SK-N-SH treated with all-trans-retinoic acid at 6 μM for 48 hours (cell line): ENCODE results near the gene HDAC4.

Experiments
- ATAC-seq: fragments of 200-7000 bp; cut with Tn5 transposase; 3 replicates; pipeline ENCODE4 v1.9.1; 2020; ENCODE audit warnings: mild to moderate bottlenecking, moderate library complexity
- ARNTL ChIP-seq: fragments of 450-650 bp; formaldehyde crosslinking; IDR thresholded peaks from 2 replicates; pipeline ENCODE4 v1.5.0; 2020; ENCODE audit warnings: low read depth, mild to moderate bottlenecking, moderate library complexity, borderline replicate concordance
- CSDC2 ChIP-seq: fragments of 250-450 bp; sonication (Bioruptor Pico); IDR thresholded peaks from 2 replicates; pipeline ENCODE4 v1.5.0; 2020; ENCODE audit warnings: mild to moderate bottlenecking, moderate library complexity
- ESRRG ChIP-seq: fragments of 250-450 bp; sonication (Bioruptor Pico); IDR thresholded peaks from 2 replicates; pipeline ENCODE4 v1.6.1; 2021; ENCODE audit warnings: mild to moderate bottlenecking
- GLIS3 ChIP-seq: fragments of 250-450 bp; sonication (Bioruptor Pico); IDR thresholded peaks from 2 replicates; pipeline ENCODE4 v1.5.0; 2020; ENCODE audit warnings: mild to moderate bottlenecking, moderate library complexity
- ISL1 ChIP-seq: fragments of 250-450 bp; sonication (Bioruptor Pico); IDR thresholded peaks from 2 replicates; pipeline ENCODE4 v2.1.2; 2022; ENCODE audit warnings: mild to moderate bottlenecking, moderate library complexity
- OSR1 ChIP-seq: fragments of 250-450 bp; sonication (Bioruptor Pico); IDR thresholded peaks from 2 replicates; pipeline ENCODE4 v1.8.0; 2022; ENCODE audit warnings: moderate library complexity, mild to moderate bottlenecking, inconsistent platforms
- PPARA ChIP-seq: fragments of 250-450 bp; sonication (Bioruptor Pico); IDR thresholded peaks from 2 replicates; pipeline ENCODE4 v1.5.0; 2020; ENCODE audit warnings: mild to moderate bottlenecking, borderline replicate concordance
- RARB ChIP-seq: fragments of 250-450 bp; sonication (Bioruptor Pico); IDR thresholded peaks from 2 replicates; pipeline ENCODE4 v1.8.0; 2021; ENCODE audit warnings: mild to moderate bottlenecking, moderate library complexity
- SNAI2 ChIP-seq: fragments of 250-450 bp; sonication (Bioruptor Pico); IDR thresholded peaks from 2 replicates; pipeline ENCODE4 v1.5.0; 2020; ENCODE audit warnings: mild to moderate bottlenecking, moderate library complexity
- TCF4 ChIP-seq: fragments of 250-450 bp; sonication (Bioruptor Pico); IDR thresholded peaks from 2 replicates; pipeline ENCODE4 v1.8.0; 2021; ENCODE audit warnings: mild to moderate bottlenecking, moderate library complexity, borderline replicate concordance
- TOX ChIP-seq: fragments of 250-450 bp; sonication (Bioruptor Pico); IDR thresholded peaks from 2 replicates; pipeline ENCODE4 v1.8.0; 2021; ENCODE audit warnings: mild to moderate bottlenecking, moderate library complexity, borderline replicate concordance
- ZC3H10 ChIP-seq: fragments of 250-450 bp; sonication (Bioruptor Pico); IDR thresholded peaks from 2 replicates; pipeline ENCODE4 v1.5.1; 2021; ENCODE audit warnings: mild to moderate bottlenecking, moderate library complexity
- ZFP30 ChIP-seq: fragments of 450-650 bp; formaldehyde crosslinking; IDR thresholded peaks from 2 replicates; pipeline ENCODE4 v1.5.0; 2022; ENCODE audit warnings: mild to moderate bottlenecking, moderate library complexity
- ZNF565 ChIP-seq: fragments of 450-650 bp; formaldehyde crosslinking; conservative IDR thresholded peaks from 2 replicates; pipeline ENCODE4 v1.5.0; 2020; ENCODE audit warnings: low read depth, mild to moderate bottlenecking, moderate library complexity
- ZNF70 ChIP-seq: fragments of 450-650 bp; formaldehyde crosslinking; IDR thresholded peaks from 2 replicates; pipeline ENCODE4 v1.5.0; 2020; ENCODE audit warnings: mild to moderate bottlenecking, moderate library complexity
- ZNF8 ChIP-seq: fragments of 450-650 bp; formaldehyde crosslinking; IDR thresholded peaks from 2 replicates; pipeline ENCODE4 v1.5.0; 2020; ENCODE audit warnings: mild to moderate bottlenecking, moderate library complexity
- TF ChIP-seq, protein P1 (sequence below): fragments of 250-450 bp; sonication (Bioruptor Pico); IDR thresholded peaks from 2 replicates; pipeline ENCODE4 v1.5.1; 2021; ENCODE audit warnings: mild to moderate bottlenecking, moderate library complexity
- TF ChIP-seq, protein P2 (sequence below): fragments of 250-450 bp; sonication (Bioruptor Pico); IDR thresholded peaks from 2 replicates; pipeline ENCODE4 v1.8.0; 2021; ENCODE audit warnings: low read depth, mild to moderate bottlenecking, moderate library complexity, borderline replicate concordance
- TF ChIP-seq, protein P3 (sequence below): fragments of 250-450 bp; sonication (Bioruptor Pico); IDR thresholded peaks from 2 replicates; pipeline ENCODE4 v1.5.0; 2020; ENCODE audit warnings: mild to moderate bottlenecking, moderate library complexity

Gene HDAC4

DNA sequence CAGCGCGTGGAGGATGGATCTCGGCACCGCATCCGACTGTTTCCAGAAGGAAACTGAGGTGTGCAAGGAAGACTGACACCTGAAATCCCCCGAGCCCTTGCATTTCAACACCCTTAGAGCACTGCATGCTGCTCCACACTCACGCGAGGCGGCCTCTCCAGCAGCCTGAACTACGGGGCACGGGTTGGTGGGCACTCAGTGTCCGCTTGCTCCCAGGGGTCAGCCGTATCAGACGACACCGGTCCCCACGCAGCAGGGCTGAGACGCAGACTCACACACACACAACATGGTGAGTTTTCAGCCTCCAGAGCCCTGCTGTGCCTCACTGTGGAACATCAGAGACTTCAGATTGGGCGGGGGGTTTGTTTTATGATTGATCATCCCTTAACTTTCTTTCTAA is 283.0 kb downstream of the HDAC4 start:
- no peak for ATAC-seq

DNA sequence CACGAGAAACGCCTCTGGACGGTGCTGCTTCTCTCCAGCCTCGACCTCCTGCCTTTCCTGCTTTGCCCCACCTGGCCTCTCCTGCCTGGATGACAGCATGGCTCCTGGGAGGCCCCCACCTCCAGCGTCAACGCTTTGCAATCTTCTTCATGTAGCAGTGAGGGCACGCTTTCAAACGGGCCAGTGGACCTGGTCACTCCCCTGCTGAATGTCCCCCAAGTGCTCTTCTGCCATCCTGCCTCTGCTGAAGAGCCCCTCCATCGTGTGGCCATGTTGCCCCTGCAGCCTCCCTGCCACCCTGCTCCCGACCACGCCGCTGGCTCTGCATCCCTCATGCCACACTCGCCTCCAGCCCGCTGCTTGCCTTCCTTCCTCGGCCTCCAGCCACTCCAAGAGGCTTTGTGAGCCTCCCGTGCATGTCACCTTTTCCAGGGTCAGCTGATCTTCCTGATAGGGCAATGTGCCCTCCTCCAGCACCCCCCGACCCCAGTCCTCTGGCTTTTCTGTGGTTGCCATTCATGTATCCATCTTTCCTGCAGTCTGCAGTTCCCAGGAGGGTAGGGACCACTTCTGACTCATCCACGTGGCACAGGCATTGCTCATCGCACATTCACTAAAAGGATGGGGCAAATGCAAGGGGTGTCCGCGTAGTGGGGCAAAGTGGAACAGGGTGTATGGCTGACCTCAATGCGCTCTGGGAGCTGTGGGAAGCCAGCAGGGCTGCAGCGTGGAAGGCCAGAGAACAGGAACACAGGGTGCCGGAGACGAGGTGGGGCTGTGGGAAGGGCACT is 284.2 kb downstream of the HDAC4 start:
- TF ChIP-seq TOX (CRISPR knock-in tag) (no peak), CSDC2 (CRISPR knock-in tag) (no peak), PPARA (no peak), ARNTL (CRISPR knock-in tag) (no peak), ZNF8 (CRISPR knock-in tag) (no peak), ESRRG (CRISPR knock-in tag) (no peak), ZFP30 (CRISPR knock-in tag) (no peak), TCF4 (CRISPR knock-in tag) (no peak), ZNF565 (CRISPR knock-in tag) (no peak), ISL1 (CRISPR knock-in tag) (no peak), GLIS3 (CRISPR knock-in tag) (no peak), RARB (CRISPR knock-in tag) (no peak), OSR1 (CRISPR knock-in tag) (no peak), SNAI2 (no peak), ZC3H10 (CRISPR knock-in tag) (no peak)
- TF ChIP-seq, protein P1, sequence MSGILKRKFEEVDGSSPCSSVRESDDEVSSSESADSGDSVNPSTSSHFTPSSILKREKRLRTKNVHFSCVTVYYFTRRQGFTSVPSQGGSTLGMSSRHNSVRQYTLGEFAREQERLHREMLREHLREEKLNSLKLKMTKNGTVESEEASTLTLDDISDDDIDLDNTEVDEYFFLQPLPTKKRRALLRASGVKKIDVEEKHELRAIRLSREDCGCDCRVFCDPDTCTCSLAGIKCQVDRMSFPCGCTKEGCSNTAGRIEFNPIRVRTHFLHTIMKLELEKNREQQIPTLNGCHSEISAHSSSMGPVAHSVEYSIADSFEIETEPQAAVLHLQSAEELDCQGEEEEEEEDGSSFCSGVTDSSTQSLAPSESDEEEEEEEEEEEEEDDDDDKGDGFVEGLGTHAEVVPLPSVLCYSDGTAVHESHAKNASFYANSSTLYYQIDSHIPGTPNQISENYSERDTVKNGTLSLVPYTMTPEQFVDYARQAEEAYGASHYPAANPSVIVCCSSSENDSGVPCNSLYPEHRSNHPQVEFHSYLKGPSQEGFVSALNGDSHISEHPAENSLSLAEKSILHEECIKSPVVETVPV (CRISPR knock-in tag): no peak
- TF ChIP-seq, protein P2, sequence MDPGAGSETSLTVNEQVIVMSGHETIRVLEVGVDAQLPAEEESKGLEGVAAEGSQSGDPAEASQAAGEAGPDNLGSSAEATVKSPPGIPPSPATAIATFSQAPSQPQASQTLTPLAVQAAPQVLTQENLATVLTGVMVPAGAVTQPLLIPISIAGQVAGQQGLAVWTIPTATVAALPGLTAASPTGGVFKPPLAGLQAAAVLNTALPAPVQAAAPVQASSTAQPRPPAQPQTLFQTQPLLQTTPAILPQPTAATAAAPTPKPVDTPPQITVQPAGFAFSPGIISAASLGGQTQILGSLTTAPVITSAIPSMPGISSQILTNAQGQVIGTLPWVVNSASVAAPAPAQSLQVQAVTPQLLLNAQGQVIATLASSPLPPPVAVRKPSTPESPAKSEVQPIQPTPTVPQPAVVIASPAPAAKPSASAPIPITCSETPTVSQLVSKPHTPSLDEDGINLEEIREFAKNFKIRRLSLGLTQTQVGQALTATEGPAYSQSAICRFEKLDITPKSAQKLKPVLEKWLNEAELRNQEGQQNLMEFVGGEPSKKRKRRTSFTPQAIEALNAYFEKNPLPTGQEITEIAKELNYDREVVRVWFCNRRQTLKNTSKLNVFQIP (CRISPR knock-in tag): no peak
- TF ChIP-seq, protein P3, sequence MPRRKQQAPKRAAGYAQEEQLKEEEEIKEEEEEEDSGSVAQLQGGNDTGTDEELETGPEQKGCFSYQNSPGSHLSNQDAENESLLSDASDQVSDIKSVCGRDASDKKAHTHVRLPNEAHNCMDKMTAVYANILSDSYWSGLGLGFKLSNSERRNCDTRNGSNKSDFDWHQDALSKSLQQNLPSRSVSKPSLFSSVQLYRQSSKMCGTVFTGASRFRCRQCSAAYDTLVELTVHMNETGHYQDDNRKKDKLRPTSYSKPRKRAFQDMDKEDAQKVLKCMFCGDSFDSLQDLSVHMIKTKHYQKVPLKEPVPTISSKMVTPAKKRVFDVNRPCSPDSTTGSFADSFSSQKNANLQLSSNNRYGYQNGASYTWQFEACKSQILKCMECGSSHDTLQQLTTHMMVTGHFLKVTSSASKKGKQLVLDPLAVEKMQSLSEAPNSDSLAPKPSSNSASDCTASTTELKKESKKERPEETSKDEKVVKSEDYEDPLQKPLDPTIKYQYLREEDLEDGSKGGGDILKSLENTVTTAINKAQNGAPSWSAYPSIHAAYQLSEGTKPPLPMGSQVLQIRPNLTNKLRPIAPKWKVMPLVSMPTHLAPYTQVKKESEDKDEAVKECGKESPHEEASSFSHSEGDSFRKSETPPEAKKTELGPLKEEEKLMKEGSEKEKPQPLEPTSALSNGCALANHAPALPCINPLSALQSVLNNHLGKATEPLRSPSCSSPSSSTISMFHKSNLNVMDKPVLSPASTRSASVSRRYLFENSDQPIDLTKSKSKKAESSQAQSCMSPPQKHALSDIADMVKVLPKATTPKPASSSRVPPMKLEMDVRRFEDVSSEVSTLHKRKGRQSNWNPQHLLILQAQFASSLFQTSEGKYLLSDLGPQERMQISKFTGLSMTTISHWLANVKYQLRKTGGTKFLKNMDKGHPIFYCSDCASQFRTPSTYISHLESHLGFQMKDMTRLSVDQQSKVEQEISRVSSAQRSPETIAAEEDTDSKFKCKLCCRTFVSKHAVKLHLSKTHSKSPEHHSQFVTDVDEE (CRISPR knock-in tag): no peak

More for the DNA sequence above, 283.0 kb downstream of the HDAC4 start:
- no peak for TF ChIP-seq ESRRG (CRISPR knock-in tag)

DNA sequence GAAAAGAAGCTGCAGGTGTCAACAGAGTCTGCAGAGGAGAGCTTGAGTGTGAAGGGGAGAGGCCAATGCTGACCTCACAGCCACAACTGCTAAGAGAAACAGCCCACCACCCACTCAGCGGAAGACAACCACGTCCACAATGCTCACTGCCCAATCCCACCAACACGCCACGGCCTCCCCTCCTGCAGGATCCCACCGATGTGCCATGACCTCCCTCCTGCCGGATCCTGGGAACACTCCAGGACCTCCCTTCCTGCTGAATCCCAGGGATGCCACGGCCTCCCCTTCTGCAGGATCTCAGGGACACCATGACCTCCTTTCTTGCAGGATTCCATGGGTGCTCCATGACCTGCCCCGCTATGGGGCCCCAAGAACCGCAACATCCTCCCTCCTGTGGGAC is 285.2 kb downstream of the HDAC4 start:
- no peak for TF ChIP-seq ZNF8 (CRISPR knock-in tag)
- TF ChIP-seq ZNF70 (CRISPR knock-in tag): no peak
- no peak for TF ChIP-seq TOX (CRISPR knock-in tag)
- TF ChIP-seq OSR1 (CRISPR knock-in tag): no peak
- no peak for TF ChIP-seq CSDC2 (CRISPR knock-in tag)
- TF ChIP-seq, protein P1 (CRISPR knock-in tag): no peak
- no peak for TF ChIP-seq GLIS3 (CRISPR knock-in tag)
- TF ChIP-seq, protein P3 (CRISPR knock-in tag): no peak
- no peak for TF ChIP-seq RARB (CRISPR knock-in tag)
- TF ChIP-seq ZC3H10 (CRISPR knock-in tag): no peak
- ATAC-seq: no peak

More for the DNA sequence above, 284.2 kb downstream of the HDAC4 start:
- no peak for ATAC-seq
